WTC11 (cell line): ENCODE measurements around the gene FNIP2. TPM values are rescaled to one million over a fixed set of nuclear protein-coding genes. Genes with fewer than 3 reads are reported as not detected.

ENCODE experiments used
- ATAC-seq: fragments of 200-7000 bp; cut with Tn5 transposase; 2 replicates; pipeline ENCODE4 v1.10.0; 2021; ENCODE audit warnings: mild to moderate bottlenecking, moderate library complexity
- CTCF ChIA-PET: fragments of 300-600 bp; sonication (Branson Sonifier 250); formaldehyde crosslinking; loops from one replicate; lab custom pipeline; 2021; ENCODE audit warnings: antibody characterized with exemption; lab: Charles Lee
- POLR2A ChIA-PET: fragments of 350-600 bp; sonication (Branson Sonifier 250); formaldehyde crosslinking; loops from one replicate; lab custom pipeline; 2021; ENCODE audit warnings: antibody characterized with exemption; lab: Charles Lee
- DNase-seq: peaks from one replicate; pipeline ENCODE4 v3.0.0; 2021; ENCODE audit warnings: low spot score
- H3K27ac Mint-ChIP-seq: 2 replicates; pipeline ENCODE4 v1.8.0; 2021; ENCODE audit warnings: mixed read lengths
- H3K27me3 Mint-ChIP-seq: 2 replicates; pipeline ENCODE4 v1.8.0; 2021; ENCODE audit warnings: low read depth, mild to moderate bottlenecking, moderate library complexity, mixed read lengths
- H3K36me3 Mint-ChIP-seq: 2 replicates; pipeline ENCODE4 v1.8.0; 2021; ENCODE audit warnings: mixed read lengths
- H3K4me1 Mint-ChIP-seq: 2 replicates; pipeline ENCODE4 v1.8.0; 2022; ENCODE audit warnings: mixed read lengths
- H3K4me3 Mint-ChIP-seq: 2 replicates; pipeline ENCODE4 v1.8.0; 2021; ENCODE audit warnings: mild to moderate bottlenecking, moderate library complexity, mixed read lengths
- H3K9me3 Mint-ChIP-seq: 2 replicates; pipeline ENCODE4 v1.8.0; 2021; ENCODE audit warnings: mixed read lengths
- AFF4 ChIP-seq: sonication (generic); formaldehyde crosslinking; IDR thresholded peaks from 2 replicates; pipeline ENCODE4 v1.8.1; 2023; ENCODE audit warnings: mild to moderate bottlenecking, missing genetic modification reagents, borderline replicate concordance
- CREB1 ChIP-seq: sonication (generic); formaldehyde crosslinking; IDR thresholded peaks from 2 replicates; pipeline ENCODE4 v1.8.0; 2023; ENCODE audit warnings: mild to moderate bottlenecking, missing genetic modification reagents
- E2F4 ChIP-seq: sonication (generic); formaldehyde crosslinking; IDR thresholded peaks from 2 replicates; pipeline ENCODE4 v1.8.1; 2022; ENCODE audit warnings: low read depth, mild to moderate bottlenecking, moderate library complexity, missing genetic modification reagents, borderline replicate concordance
- ESRRA ChIP-seq: sonication (generic); formaldehyde crosslinking; IDR thresholded peaks from 2 replicates; pipeline ENCODE4 v1.8.1; 2022; ENCODE audit warnings: mild to moderate bottlenecking, missing genetic modification reagents, borderline replicate concordance
- FOXK1 ChIP-seq: sonication (generic); formaldehyde crosslinking; IDR thresholded peaks from 2 replicates; pipeline ENCODE4 v1.8.0; 2022; ENCODE audit warnings: mild to moderate bottlenecking, moderate library complexity, missing genetic modification reagents
- IRF2 ChIP-seq: sonication (generic); formaldehyde crosslinking; IDR thresholded peaks from 2 replicates; pipeline ENCODE4 v1.8.0; 2022; ENCODE audit warnings: low read depth, missing genetic modification reagents, borderline replicate concordance
- NFYB ChIP-seq: sonication (generic); formaldehyde crosslinking; conservative IDR thresholded peaks from 2 replicates; pipeline ENCODE4 v1.8.0; 2022; ENCODE audit warnings: low read depth, missing genetic modification reagents
- OVOL2 ChIP-seq: fragments of 250-450 bp; sonication (Bioruptor Pico); IDR thresholded peaks from 2 replicates; pipeline ENCODE4 v1.9.0; 2021; ENCODE audit warnings: mild to moderate bottlenecking, borderline replicate concordance
- PRDM15 ChIP-seq: sonication (generic); formaldehyde crosslinking; IDR thresholded peaks from 2 replicates; pipeline ENCODE4 v1.8.0; 2022; ENCODE audit warnings: missing genetic modification reagents
- PRRX2 ChIP-seq: fragments of 250-450 bp; sonication (Bioruptor Pico); IDR thresholded peaks from 2 replicates; pipeline ENCODE4 v1.8.0; 2021; ENCODE audit warnings: mild to moderate bottlenecking
- SOX15 ChIP-seq: fragments of 250-450 bp; sonication (Bioruptor Pico); IDR thresholded peaks from 2 replicates; pipeline ENCODE4 v1.9.0; 2021; ENCODE audit warnings: mild to moderate bottlenecking
- TCF7 ChIP-seq: sonication (generic); formaldehyde crosslinking; IDR thresholded peaks from 2 replicates; pipeline ENCODE4 v1.8.0; 2022; ENCODE audit warnings: mild to moderate bottlenecking, low read depth, missing genetic modification reagents, moderate library complexity
- ZMAT4 ChIP-seq: fragments of 250-450 bp; sonication (Bioruptor Pico); IDR thresholded peaks from 2 replicates; pipeline ENCODE4 v1.9.0; 2021; ENCODE audit warnings: mild to moderate bottlenecking
- ZNF138 ChIP-seq: sonication (generic); formaldehyde crosslinking; conservative IDR thresholded peaks from 2 replicates; pipeline ENCODE4 v1.8.1; 2022; ENCODE audit warnings: mild to moderate bottlenecking, moderate library complexity, missing genetic modification reagents
- ZNF219 ChIP-seq: sonication (generic); formaldehyde crosslinking; IDR thresholded peaks from 2 replicates; pipeline ENCODE4 v1.8.0; 2023; ENCODE audit warnings: missing genetic modification reagents, mild to moderate bottlenecking, borderline replicate concordance
- ZNF281 ChIP-seq: sonication (generic); formaldehyde crosslinking; IDR thresholded peaks from 2 replicates; pipeline ENCODE4 v1.8.0; 2023; ENCODE audit warnings: mild to moderate bottlenecking, missing genetic modification reagents
- ZNF317 ChIP-seq: sonication (generic); formaldehyde crosslinking; IDR thresholded peaks from 2 replicates; pipeline ENCODE4 v1.8.1; 2023; ENCODE audit warnings: low read depth, mild to moderate bottlenecking, moderate library complexity, missing genetic modification reagents, borderline replicate concordance
- ZNF512 ChIP-seq: sonication (generic); formaldehyde crosslinking; IDR thresholded peaks from 2 replicates; pipeline ENCODE4 v1.8.1; 2022; ENCODE audit warnings: missing genetic modification reagents, borderline replicate concordance
- total RNA-seq: library from RNA; stranded (reverse); gene quantifications from 3 replicates; pipeline ENCODE4 v1.2.3, GENCODE V29; 2021

The FNIP2 gene
- total RNA-seq, 1 experiment from 2014 or later: 8.6 TPM

GRCh38 chr4:158914218-158914617 is 145.4 kb downstream of the FNIP2 start:
- CTCF ChIA-PET: interaction anchor here (1.0 to 1.3 kb wide), 2 partner anchors 12 to 18 kb away, joined by 3 to 4 read pairs; no protein-coding TSS in a partner anchor
- Mint-ChIP-seq H3K27me3 (no peaks in the 10 kb centered on the region), H3K4me3 (no peak overlapping the region), H3K4me1 (peaks cover 13% of the 10 kb centered on the region), H3K27ac (no peak overlapping the region)
- ATAC-seq: no peak
- TF ChIP-seq ZNF219 (CRISPR knock-in tag): no peak
- TF ChIP-seq ZNF281 (CRISPR knock-in tag): no peak
- TF ChIP-seq ZNF138: no peak
- no peak for TF ChIP-seq AFF4 (CRISPR knock-in tag)
- TF ChIP-seq ESRRA: no peak
- no peak for TF ChIP-seq IRF2 (CRISPR knock-in tag)
- TF ChIP-seq NFYB (CRISPR knock-in tag): no peak
- TF ChIP-seq, all 79 proteins: peak for 0
- Mint-ChIP-seq H3K9me3 (peaks cover 4% of the 10 kb centered on the region; the same call in 1 of the 2 replicates), H3K36me3 (no peaks in the 10 kb centered on the region)
- POLR2A ChIA-PET: no interaction called here
- DNase-seq: no peak

- POLR2A ChIA-PET: no interaction called here
- CTCF ChIA-PET: interaction anchor here (1.0 kb wide), 1 partner anchor 276 kb away, joined by 3 read pairs; no protein-coding TSS in a partner anchor
- ATAC-seq (no peak), DNase-seq (no peak)
- Mint-ChIP-seq H3K4me3 (no peak overlapping the region), H3K27ac (no peak overlapping the region), H3K9me3 (peaks cover 18% of the 10 kb centered on the region), H3K27me3 (no peaks in the 10 kb centered on the region), H3K36me3 (peaks cover 8% of the 10 kb centered on the region), H3K4me1 (peaks cover 12% of the 10 kb centered on the region)
- TF ChIP-seq ZNF317 (CRISPR knock-in tag) (no peak), OVOL2 (CRISPR knock-in tag) (no peak), ZMAT4 (CRISPR knock-in tag) (no peak), SOX15 (no peak), E2F4 (CRISPR knock-in tag) (no peak), PRRX2 (no peak), ZNF512 (CRISPR knock-in tag) (no peak), CREB1 (no peak), PRDM15 (CRISPR knock-in tag) (no peak), TCF7 (CRISPR knock-in tag) (no peak), FOXK1 (CRISPR knock-in tag) (no peak)
Measured at GRCh38 chr4:158915683-158916241, 146.9 kb downstream of the FNIP2 start.
